HG02973 (cell line): ENCODE measurements around the gene VAV3.
"Not testable (repeated sequence)": the region's sequence is repeated elsewhere in the genome, so short reads cannot be mapped to it uniquely, and the experiment has no call there.

ENCODE experiments used
- ATAC-seq: cut with Tn5 transposase; IDR thresholded peaks from one replicate; pipeline ENCODE4 v1.9.1; 2021; ENCODE audit warnings: moderate library complexity; ENCODE audit not compliant: unreplicated experiment

Gene VAV3

GRCh38 chr1:107661158-107661557 is 303.8 kb downstream of the VAV3 start:
- no peak for ATAC-seq

GRCh38 chr1:107659961-107660360 is 305.0 kb downstream of the VAV3 start:
- ATAC-seq: no peak

- ATAC-seq: no peak
Observed at GRCh38 chr1:107657356-107657755, 307.6 kb downstream of the VAV3 start.

GRCh38 chr1:107653765-107654164 is 311.2 kb downstream of the VAV3 start:
- ATAC-seq: no peak

- no peak for ATAC-seq
Observed at GRCh38 chr1:107653005-107653404, 312.0 kb downstream of the VAV3 start.

GRCh38 chr1:107650825-107651224 is 314.2 kb downstream of the VAV3 start:
- ATAC-seq: not testable (repeated sequence)

GRCh38 chr1:107649023-107649422 is 316.0 kb downstream of the VAV3 start:
- no peak for ATAC-seq

GRCh38 chr1:107648071-107648470 is 316.9 kb downstream of the VAV3 start:
- no peak for ATAC-seq

GRCh38 chr1:107647012-107647411 is 318.0 kb downstream of the VAV3 start:
- no peak for ATAC-seq

- no peak for ATAC-seq
Observed at GRCh38 chr1:107643766-107644165, 321.2 kb downstream of the VAV3 start.

GRCh38 chr1:107640207-107640606 is 324.8 kb downstream of the VAV3 start:
- no peak for ATAC-seq

GRCh38 chr1:107637101-107637500 is 327.9 kb downstream of the VAV3 start:
- ATAC-seq: no peak

- no peak for ATAC-seq
Observed at GRCh38 chr1:107633596-107633995, 331.4 kb downstream of the VAV3 start.

GRCh38 chr1:107626073-107626796 is 338.7 kb downstream of the VAV3 start:
- ATAC-seq: no peak

- no peak for ATAC-seq
Observed at GRCh38 chr1:107625405-107626029, 339.5 kb downstream of the VAV3 start.

GRCh38 chr1:107623431-107623830 is 341.5 kb downstream of the VAV3 start:
- ATAC-seq: no peak

- no peak for ATAC-seq
Observed at GRCh38 chr1:107622966-107623365, 342.0 kb downstream of the VAV3 start.

- no peak for ATAC-seq
Observed at GRCh38 chr1:107622535-107622934, 342.4 kb downstream of the VAV3 start.

GRCh38 chr1:107620753-107621152 is 344.2 kb downstream of the VAV3 start:
- no peak for ATAC-seq

- no peak for ATAC-seq
Observed at GRCh38 chr1:107618539-107618938, 346.4 kb downstream of the VAV3 start.

GRCh38 chr1:107617921-107618320 is 347.1 kb downstream of the VAV3 start:
- ATAC-seq: no peak

- no peak for ATAC-seq
Observed at GRCh38 chr1:107617456-107617855, 347.5 kb downstream of the VAV3 start.

GRCh38 chr1:107609808-107610207 is 355.2 kb downstream of the VAV3 start:
- no peak for ATAC-seq
